HG03354 (cell line): ENCODE results near the gene THAP3.
"Not testable (repeated sequence)": the region's sequence is repeated elsewhere in the genome, so short reads cannot be mapped to it uniquely, and the experiment has no call there.

ENCODE experiments used
- ATAC-seq: cut with Tn5 transposase; IDR thresholded peaks from one replicate; pipeline ENCODE4 v1.9.1; 2021; ENCODE audit warnings: mild to moderate bottlenecking; ENCODE audit not compliant: unreplicated experiment, poor library complexity, severe bottlenecking

Gene THAP3

GRCh38 chr1:6590046-6590445 lies 34.6 kb upstream of the THAP3 start:
- no peak for ATAC-seq

GRCh38 chr1:6591222-6591621 lies 33.4 kb upstream of the THAP3 start:
- no peak for ATAC-seq

- ATAC-seq, result no peak
These were observed 33.0 kb upstream of the THAP3 start for GRCh38 chr1:6591644-6592043.

GRCh38 chr1:6592441-6592840 lies 32.2 kb upstream of the THAP3 start:
- ATAC-seq, result no peak

- no peak for ATAC-seq
These were observed 31.6 kb upstream of the THAP3 start for GRCh38 chr1:6592865-6593593.

GRCh38 chr1:6593810-6594209 lies 30.9 kb upstream of the THAP3 start:
- ATAC-seq, result no peak

GRCh38 chr1:6594977-6595740 lies 29.5 kb upstream of the THAP3 start:
- no peak for ATAC-seq

- ATAC-seq, result no peak
These were observed 28.3 kb upstream of the THAP3 start for GRCh38 chr1:6596351-6596750.

- ATAC-seq, result no peak
These were observed 27.5 kb upstream of the THAP3 start for GRCh38 chr1:6596886-6597776.

GRCh38 chr1:6597777-6598131 lies 26.9 kb upstream of the THAP3 start:
- ATAC-seq, result no peak

- ATAC-seq, result no peak
These were observed 25.3 kb upstream of the THAP3 start for GRCh38 chr1:6599141-6599975.

GRCh38 chr1:6599991-6600390 lies 24.7 kb upstream of the THAP3 start:
- not testable (repeated sequence) for ATAC-seq

- ATAC-seq, result no peak
These were observed 24.1 kb upstream of the THAP3 start for GRCh38 chr1:6600410-6601048.

- no peak for ATAC-seq
These were observed 23.4 kb upstream of the THAP3 start for GRCh38 chr1:6601049-6601922.

- ATAC-seq, result peak; percentile 45
These were observed 22.6 kb upstream of the THAP3 start for GRCh38 chr1:6601923-6602668.

- peak; percentile 55 for ATAC-seq
These were observed 21.9 kb upstream of the THAP3 start, which contains the start of gene KLHL21 for GRCh38 chr1:6602669-6603237. Gene KLHL21, minus strand, starts transcription at chr1:6602869. Its CDS starts 52 bp downstream, at chr1:6602817.
